Right atrium auricular region (tissue), 2 donors: ENCODE measurements around the gene SLC35A2. TPM values are rescaled to one million over a fixed set of nuclear protein-coding genes. Genes with fewer than 3 reads are reported as not detected.

Source experiments
- DNase-seq: peaks from one replicate; pipeline ENCODE4 v3.0.0-alpha.2; 2019; ENCODE audit warnings: low spot score
- H3K27ac ChIP-seq, 2 donors: fragments of 200-600 bp; sonication (generic); 1 replicate in 1 of 2; 2 replicates in 1 of 2; pipeline ENCODE4 v1.5.1; 2016 to 2019
- H3K27me3 ChIP-seq, 2 donors: fragments of 200-600 bp; sonication (generic); one replicate each; pipeline versions ENCODE4 v1.5.1 to v1.6.0; 2017 to 2019
- H3K36me3 ChIP-seq: fragments of 200-600 bp; sonication (generic); one replicate; pipeline ENCODE4 v1.5.1; 2016
- H3K4me1 ChIP-seq, 2 donors: fragments of 200-600 bp; sonication (generic); one replicate each; pipeline versions ENCODE4 v1.5.1 to v1.6.0; 2017 to 2019
- H3K4me3 ChIP-seq, 2 donors: fragments of 200-600 bp; sonication (generic); 1 replicate in 1 of 2; 2 replicates in 1 of 2; pipeline ENCODE4 v1.5.1; 2017 to 2019; ENCODE audit warnings: mild to moderate bottlenecking in 1 of 2, moderate library complexity in 1 of 2
- H3K9me3 ChIP-seq, 2 donors: fragments of 200-600 bp; sonication (generic); one replicate each; pipeline ENCODE4 v1.5.1; 2019
- CTCF ChIP-seq, 2 donors: fragments of 200-600 bp; sonication (generic); IDR thresholded peaks; one replicate each; pipeline ENCODE4 v1.5.1; 2019; ENCODE audit warnings: antibody characterized with exemption in 2 of 2
- total RNA-seq, 2 donors: library from RNA; depleted of rRNA; stranded (reverse); fragments of >200 nt; gene quantifications; one replicate each; pipeline ENCODE4 v1.1.0, GENCODE V29; 2016

SLC35A2 gene
- total RNA-seq, 2 donors from 2014 or later = 16.8 to 18.8 TPM

- DNase-seq = no peak
- peaks cover 8% of the 10 kb centered on the region for H3K36me3 ChIP-seq
- no peak for TF ChIP-seq CTCF (IDR thresholded peaks at IDR 0.05)
- no peaks in the 10 kb centered on the region for H3K9me3 ChIP-seq
- H3K27ac ChIP-seq = no peak overlapping the region
- no peaks in the 10 kb centered on the region for H3K27me3 ChIP-seq
- H3K4me3 ChIP-seq = no peak overlapping the region
- H3K4me1 ChIP-seq = peaks cover 0 to 17% of the 10 kb centered on the region in 2 donors
Observed at GRCh38 chrX:48939524-48940228, 28.2 kb upstream of the SLC35A2 start.

- no peak overlapping the region for H3K4me3 ChIP-seq
- peaks cover 15% of the 10 kb centered on the region for H3K36me3 ChIP-seq
- no peak for TF ChIP-seq CTCF (IDR thresholded peaks at IDR 0.05)
- DNase-seq = no peak
- H3K27me3 ChIP-seq = no peaks in the 10 kb centered on the region
- H3K27ac ChIP-seq = no peak overlapping the region
- peaks cover 0 to 17% of the 10 kb centered on the region in 2 donors for H3K4me1 ChIP-seq
- H3K9me3 ChIP-seq = no peaks in the 10 kb centered on the region
Observed at GRCh38 chrX:48938721-48939425, 27.4 kb upstream of the SLC35A2 start.

GRCh38 chrX:48937054-48937907 lies 25.8 kb upstream of the SLC35A2 start:
- Histone ChIP-seq H3K9me3 (peaks cover 0 to 6% of the 10 kb centered on the region in 2 donors), H3K4me3 (no peak overlapping the region), H3K27ac (no peak overlapping the region), H3K4me1 (peaks cover 0 to 17% of the 10 kb centered on the region in 2 donors), H3K36me3 (peaks cover 27% of the 10 kb centered on the region), H3K27me3 (no peaks in the 10 kb centered on the region)
- no peak for TF ChIP-seq CTCF (IDR thresholded peaks at IDR 0.05)
- DNase-seq = no peak

GRCh38 chrX:48936429-48937053 lies 25.1 kb upstream of the SLC35A2 start:
- peaks cover 0 to 14% of the 10 kb centered on the region in 2 donors for H3K4me1 ChIP-seq
- H3K27me3 ChIP-seq = no peaks in the 10 kb centered on the region
- no peak overlapping the region for H3K27ac ChIP-seq
- H3K9me3 ChIP-seq = peaks cover 0 to 6% of the 10 kb centered on the region in 2 donors
- no peak overlapping the region for H3K4me3 ChIP-seq
- peaks cover 27% of the 10 kb centered on the region for H3K36me3 ChIP-seq
- TF ChIP-seq CTCF (IDR thresholded peaks at IDR 0.05) = no peak
- DNase-seq = no peak

- no peak overlapping the region for H3K4me3 ChIP-seq
- no peak for TF ChIP-seq CTCF (IDR thresholded peaks at IDR 0.05)
- peaks cover 0 to 6% of the 10 kb centered on the region in 2 donors for H3K9me3 ChIP-seq
- H3K27ac ChIP-seq = no peak overlapping the region
- no peaks in the 10 kb centered on the region for H3K27me3 ChIP-seq
- peaks cover 27% of the 10 kb centered on the region for H3K36me3 ChIP-seq
- no peak for DNase-seq
- H3K4me1 ChIP-seq = peaks cover 0 to 8% of the 10 kb centered on the region in 2 donors
Observed at GRCh38 chrX:48935301-48935670, 23.8 kb upstream of the SLC35A2 start.
